Mucosa of descending colon (tissue), 3 donors: ENCODE data around the gene DMKN. TPM values are rescaled to one million over a fixed set of nuclear protein-coding genes. Genes with fewer than 3 reads are reported as not detected.
A peak's percentile ranks its signal among the peaks of the same experiment; 100 is the strongest.
"Not testable (repeated sequence)": the region's sequence is repeated elsewhere in the genome, so short reads cannot be mapped to it uniquely, and the experiment has no call there.

ENCODE experiments used
- ATAC-seq: fragments of 200-7000 bp; cut with Tn5 transposase; one replicate; pipeline ENCODE4 v1.9.1; 2020; ENCODE audit warnings: mild to moderate bottlenecking, moderate library complexity
- DNase-seq, 3 donors: peaks; one replicate each; pipeline ENCODE4 v3.0.0-alpha.2; 2020
- H3K36me3 ChIP-seq: fragments of 200-600 bp; one replicate; pipeline ENCODE4 v1.8.0; 2021; ENCODE audit warnings: low read depth, mild to moderate bottlenecking
- H3K4me1 ChIP-seq: fragments of 200-600 bp; one replicate; pipeline ENCODE4 v1.8.0; 2021; ENCODE audit warnings: low read depth, mild to moderate bottlenecking
- H3K4me3 ChIP-seq: fragments of 200-600 bp; one replicate; pipeline ENCODE4 v1.8.0; 2021; ENCODE audit warnings: mild to moderate bottlenecking
- H3K9me3 ChIP-seq: fragments of 200-600 bp; one replicate; pipeline ENCODE4 v1.8.0; 2021; ENCODE audit warnings: mild to moderate bottlenecking
- intact Hi-C, 2 donors: fragments of 100-400 bp; cut with DNase I in 1 of 2; cut with micrococcal nuclease in 1 of 2; formaldehyde crosslinking; loops; one replicate each; pipeline versions ENCODE4 v1.11.0 to v1.11.1; 2022; cut with DNase I, micrococcal nuclease
- total RNA-seq, 3 donors: library from RNA; stranded (reverse); fragmentation: NEBNext Ultra II Directional in 2 of 3; extraction: Animal tissue kit (Norgen Biotek cat#: 25700) in 2 of 3; gene quantifications; one replicate each; pipeline versions ENCODE4 v1.2.1 to v1.2.4, GENCODE V29; 2021 to 2023
- TF ChIP-seq, protein P1 (sequence below): fragments of 200-600 bp; IDR thresholded peaks from one replicate; pipeline ENCODE4 v1.8.0; 2022; ENCODE audit warnings: antibody characterized with exemption, mild to moderate bottlenecking
- donor health status: DM: no; HTN: no; CAD: no; lungs with moderate emphysema.
- donor health status: DM: no; HTN: no; CAD: no.
- donor health status: DM: no; HTN: yes; CAD: no.

DMKN gene
- total RNA-seq, 3 donors from 2014 or later, result 8.2 to 14.3 (median 10.7) TPM

DNA sequence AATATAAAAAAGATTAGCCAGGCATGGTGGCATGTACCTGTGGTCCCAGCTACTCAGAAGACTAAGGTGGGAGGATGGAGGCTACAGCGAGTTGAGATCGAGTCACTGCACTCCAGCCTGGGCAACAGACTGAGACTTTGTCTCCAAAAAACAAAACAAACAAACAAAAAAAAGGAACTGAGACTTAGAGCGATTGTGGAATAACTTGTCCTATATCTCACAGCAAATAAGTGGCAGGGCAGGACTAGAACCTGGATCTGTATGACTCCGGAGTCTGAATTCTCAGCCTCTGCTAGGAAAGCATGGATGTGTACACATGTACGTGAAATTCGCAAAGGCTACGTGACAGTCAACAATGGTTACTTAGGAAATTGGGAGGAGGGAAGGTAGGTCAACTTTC lies 43.3 kb downstream of the DMKN start:
- TF ChIP-seq, protein P1, sequence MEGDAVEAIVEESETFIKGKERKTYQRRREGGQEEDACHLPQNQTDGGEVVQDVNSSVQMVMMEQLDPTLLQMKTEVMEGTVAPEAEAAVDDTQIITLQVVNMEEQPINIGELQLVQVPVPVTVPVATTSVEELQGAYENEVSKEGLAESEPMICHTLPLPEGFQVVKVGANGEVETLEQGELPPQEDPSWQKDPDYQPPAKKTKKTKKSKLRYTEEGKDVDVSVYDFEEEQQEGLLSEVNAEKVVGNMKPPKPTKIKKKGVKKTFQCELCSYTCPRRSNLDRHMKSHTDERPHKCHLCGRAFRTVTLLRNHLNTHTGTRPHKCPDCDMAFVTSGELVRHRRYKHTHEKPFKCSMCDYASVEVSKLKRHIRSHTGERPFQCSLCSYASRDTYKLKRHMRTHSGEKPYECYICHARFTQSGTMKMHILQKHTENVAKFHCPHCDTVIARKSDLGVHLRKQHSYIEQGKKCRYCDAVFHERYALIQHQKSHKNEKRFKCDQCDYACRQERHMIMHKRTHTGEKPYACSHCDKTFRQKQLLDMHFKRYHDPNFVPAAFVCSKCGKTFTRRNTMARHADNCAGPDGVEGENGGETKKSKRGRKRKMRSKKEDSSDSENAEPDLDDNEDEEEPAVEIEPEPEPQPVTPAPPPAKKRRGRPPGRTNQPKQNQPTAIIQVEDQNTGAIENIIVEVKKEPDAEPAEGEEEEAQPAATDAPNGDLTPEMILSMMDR, result no peak
- Histone ChIP-seq H3K9me3 (no peaks in the 10 kb centered on the region), H3K36me3 (no peaks in the 10 kb centered on the region), H3K4me1 (no peaks in the 10 kb centered on the region), H3K4me3 (no peak overlapping the region)
- intact Hi-C loops, result no loop called here
- DNase-seq (no peak), ATAC-seq (no peak)

DNA sequence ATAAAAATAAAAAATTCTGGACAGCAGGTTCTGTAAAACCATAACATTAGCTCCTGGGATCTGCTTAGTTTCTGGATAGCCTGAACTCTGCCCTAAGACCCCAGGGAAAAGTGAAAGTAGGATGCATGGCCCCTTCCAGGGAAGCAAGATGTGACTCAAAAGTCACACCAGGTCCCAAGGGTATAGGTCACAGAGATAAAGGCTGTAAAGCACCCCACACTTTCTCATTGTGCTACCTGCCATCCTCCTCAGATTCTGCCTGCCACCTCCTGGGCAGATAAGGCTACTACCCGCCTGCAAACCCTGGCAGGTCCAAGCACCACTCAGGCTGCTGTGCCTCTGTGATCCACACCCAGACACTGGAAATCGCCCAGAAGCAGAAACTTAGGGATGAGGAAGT lies 44.8 kb downstream of the DMKN start:
- peak; percentile 60 to 74 (median 73) for DNase-seq
- H3K4me3 ChIP-seq, result no peak overlapping the region
- H3K9me3 ChIP-seq, result no peaks in the 10 kb centered on the region
- H3K36me3 ChIP-seq, result no peaks in the 10 kb centered on the region
- intact Hi-C loops, result no loop called here
- no peaks in the 10 kb centered on the region for H3K4me1 ChIP-seq
- peak; percentile 96 for ATAC-seq
- TF ChIP-seq, protein P1, result peak; percentile 39

DNA sequence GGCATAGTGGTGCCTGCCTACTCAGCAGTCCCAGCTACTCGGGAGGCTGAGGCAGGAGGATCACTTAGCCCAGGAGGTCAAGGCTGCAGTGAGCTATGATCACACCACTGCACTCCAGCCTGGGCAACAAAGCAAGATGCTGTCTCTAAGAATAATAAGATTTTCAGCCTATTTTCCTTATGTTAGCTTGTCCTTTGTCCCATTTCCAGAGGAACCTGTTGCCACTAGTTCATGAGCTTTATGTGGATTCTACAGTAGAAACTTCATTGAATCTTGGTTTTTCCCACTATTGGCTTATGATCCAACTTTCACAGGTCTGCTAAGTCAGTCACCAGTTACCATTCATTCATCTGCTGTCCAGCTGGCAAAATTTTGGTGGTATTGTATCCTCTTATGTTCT lies 47.2 kb downstream of the DMKN start:
- no peaks in the 10 kb centered on the region for H3K4me1 ChIP-seq
- intact Hi-C loops, result no loop called here
- DNase-seq (no peak), ATAC-seq (no peak)
- TF ChIP-seq, protein P1, result no peak
- H3K4me3 ChIP-seq, result no peak overlapping the region
- no peaks in the 10 kb centered on the region for H3K36me3 ChIP-seq
- H3K9me3 ChIP-seq, result no peaks in the 10 kb centered on the region

DNA sequence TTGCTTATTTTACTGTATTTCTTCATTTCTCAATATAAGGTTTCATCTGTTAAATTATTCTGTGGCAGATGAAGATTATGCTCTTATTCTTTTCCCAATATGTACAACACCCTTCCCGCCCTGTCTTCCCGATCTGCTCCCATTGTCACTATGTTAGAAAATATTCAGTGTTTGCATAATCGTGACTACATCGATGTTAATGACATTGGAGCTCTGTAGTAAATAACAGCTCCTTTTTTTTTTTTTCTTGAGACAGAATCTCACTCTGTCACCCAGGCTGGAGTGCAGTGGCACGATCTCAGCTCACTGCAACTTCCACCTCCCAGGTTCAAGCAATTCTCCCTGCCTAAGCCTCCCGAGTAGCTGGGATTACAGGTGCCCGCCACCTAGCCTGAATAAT lies 50.5 kb downstream of the DMKN start:
- H3K9me3 ChIP-seq, H3K36me3 ChIP-seq, H3K4me3 ChIP-seq, H3K4me1 ChIP-seq, ATAC-seq, DNase-seq, intact Hi-C loops: not testable (repeated sequence)

DNA sequence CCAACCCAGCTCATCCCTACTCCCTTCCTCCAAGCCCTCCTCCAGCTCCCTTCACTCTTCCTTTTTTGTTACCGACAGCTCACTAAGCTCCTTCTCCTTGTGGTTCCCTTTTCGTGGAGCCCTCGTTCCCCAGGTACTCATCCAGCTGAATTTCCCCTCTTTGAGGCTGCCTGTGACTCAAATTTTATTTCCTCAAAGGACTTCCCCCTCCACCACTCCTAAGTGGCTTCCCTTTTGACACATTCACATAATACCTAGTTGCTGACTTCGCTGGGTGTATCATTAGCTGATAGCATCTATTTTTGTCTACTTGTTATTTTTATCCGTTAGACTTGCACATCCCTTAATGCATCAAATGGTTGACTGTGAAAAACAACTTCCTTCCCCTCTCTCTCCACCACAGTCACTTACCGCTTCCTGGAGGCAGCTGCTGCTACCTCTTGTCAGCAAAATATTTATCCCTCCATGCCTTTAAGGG lies 50.9 kb downstream of the DMKN start:
- H3K4me1 ChIP-seq, result no peaks in the 10 kb centered on the region

DNA sequence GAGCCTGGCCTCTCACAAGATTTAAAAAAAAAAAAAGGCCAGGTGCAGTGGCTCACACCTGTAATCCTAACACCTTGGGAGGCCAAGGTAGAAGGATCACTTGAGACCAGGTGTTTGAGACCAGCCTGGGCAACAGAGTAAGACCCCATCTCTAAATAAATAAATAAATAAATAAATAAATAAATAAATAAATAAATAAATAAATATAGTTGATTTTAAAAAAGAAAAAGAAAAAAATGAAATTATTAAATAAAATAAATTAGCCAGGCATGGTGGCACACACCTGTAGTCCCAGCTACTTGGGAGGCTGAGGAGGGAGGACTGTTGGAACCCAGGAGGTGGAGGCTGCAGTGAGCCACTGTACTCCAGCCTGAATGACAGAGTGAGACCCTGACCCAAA lies 51.7 kb downstream of the DMKN start:
- DNase-seq, H3K4me1 ChIP-seq, H3K9me3 ChIP-seq, H3K4me3 ChIP-seq, ATAC-seq, H3K36me3 ChIP-seq, intact Hi-C loops: not testable (repeated sequence)

More for the DNA sequence above, 50.9 kb downstream of the DMKN start:
- intact Hi-C loops, result no loop called here
- Histone ChIP-seq H3K4me3 (no peak overlapping the region), H3K36me3 (no peaks in the 10 kb centered on the region), H3K9me3 (no peaks in the 10 kb centered on the region)
- ATAC-seq (peak; percentile 82), DNase-seq (peak in 1 of 3 donors; percentile 29)
- TF ChIP-seq, protein P1, result no peak

DNA sequence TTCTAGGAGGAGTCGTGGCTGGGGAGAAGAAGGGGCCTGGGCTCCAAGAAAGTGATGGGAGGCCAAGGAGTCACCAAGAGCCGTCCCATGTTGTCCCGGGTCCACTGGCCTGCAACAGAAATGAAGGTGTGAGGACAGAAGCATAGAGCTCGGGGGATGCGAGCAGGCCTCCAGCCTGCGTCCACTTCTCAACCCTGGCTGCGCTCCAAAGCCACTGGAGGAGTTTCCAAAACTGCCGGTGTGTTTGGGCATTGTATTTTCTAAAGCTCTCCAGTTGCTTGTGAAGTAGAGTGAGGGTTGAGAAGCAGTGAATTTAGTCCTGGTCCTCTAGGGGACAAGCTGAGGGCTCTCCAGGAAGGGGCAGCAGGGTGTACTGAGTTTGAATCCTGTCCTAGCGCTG lies 52.4 kb downstream of the DMKN start:
- no peaks in the 10 kb centered on the region for H3K9me3 ChIP-seq
- ATAC-seq, result no peak
- intact Hi-C loops, result no loop called here
- no peaks in the 10 kb centered on the region for H3K4me1 ChIP-seq
- no peak overlapping the region for H3K4me3 ChIP-seq
- no peak for DNase-seq
- H3K36me3 ChIP-seq, result no peaks in the 10 kb centered on the region
- TF ChIP-seq, protein P1, result no peak
